HG03558 (cell line): ENCODE results near the gene PHOSPHO1.

Experiments used
- ATAC-seq: cut with Tn5 transposase; IDR thresholded peaks from one replicate; pipeline ENCODE4 v1.9.1; 2021; ENCODE audit warnings: moderate number of reproducible peaks; ENCODE audit not compliant: unreplicated experiment; ENCODE audit errors: extremely low read depth

PHOSPHO1 gene

GRCh38 chr17:49247944-49248343, 17.4 kb upstream of the PHOSPHO1 start:
- no peak for ATAC-seq

- ATAC-seq: no peak
Measured at GRCh38 chr17:49244839-49245238, 14.3 kb upstream of the PHOSPHO1 start.

- ATAC-seq: no peak
Measured at GRCh38 chr17:49242813-49243212, 12.2 kb upstream of the PHOSPHO1 start.

GRCh38 chr17:49241692-49242397, 11.3 kb upstream of the PHOSPHO1 start:
- ATAC-seq: no peak

GRCh38 chr17:49241040-49241439, 10.5 kb upstream of the PHOSPHO1 start:
- no peak for ATAC-seq

- ATAC-seq: no peak
Measured at GRCh38 chr17:49240619-49241018, 10.0 kb upstream of the PHOSPHO1 start.

- no peak for ATAC-seq
Measured at GRCh38 chr17:49239963-49240362, 9.4 kb upstream of the PHOSPHO1 start.

- no peak for ATAC-seq
Measured at GRCh38 chr17:49235896-49236295, 5.3 kb upstream of the PHOSPHO1 start.

GRCh38 chr17:49234509-49235080, 4.0 kb upstream of the PHOSPHO1 start:
- ATAC-seq: no peak

GRCh38 chr17:49231563-49231894, 942 bp upstream of the PHOSPHO1 start:
- ATAC-seq: no peak

GRCh38 chr17:49229805-49230600, 584 bp downstream of the PHOSPHO1 start:
- no peak for ATAC-seq

GRCh38 chr17:49229076-49229804, 1.3 kb downstream of the PHOSPHO1 start:
- ATAC-seq: no peak

GRCh38 chr17:49227436-49228261, 2.9 kb downstream of the PHOSPHO1 start:
- no peak for ATAC-seq

- ATAC-seq: no peak
Measured at GRCh38 chr17:49226771-49227435, 3.7 kb downstream of the PHOSPHO1 start.

GRCh38 chr17:49225554-49226236, 4.9 kb downstream of the PHOSPHO1 start:
- no peak for ATAC-seq

- ATAC-seq: no peak
Measured at GRCh38 chr17:49224997-49225337, 5.6 kb downstream of the PHOSPHO1 start.

GRCh38 chr17:49224198-49224996, 6.2 kb downstream of the PHOSPHO1 start:
- ATAC-seq: no peak

GRCh38 chr17:49223517-49224197, 6.9 kb downstream of the PHOSPHO1 start:
- no peak for ATAC-seq
